Measurements from ENCODE around the gene AFG1L.

The AFG1L gene

GRCh38 chr6:108421366-108421765, 126.5 kb downstream of the AFG1L start:
- TF ChIP-seq POLR2A (IDR thresholded peaks at IDR 0.05; ENCODE audit: low read depth, low read length) (no peak), TAF1 (IDR thresholded peaks at IDR 0.05; ENCODE audit: borderline replicate concordance, low read depth, low read length) (no peak), POLR2AphosphoS5 (IDR thresholded peaks at IDR 0.05; ENCODE audit: low read depth, low read length) (no peak)
- DNase-seq (ENCODE audit: insufficient read length): no peak
- no peak for FAIRE-seq

- TF ChIP-seq TAF1 (IDR thresholded peaks at IDR 0.05; ENCODE audit: borderline replicate concordance, low read depth, low read length) (no peak), POLR2A (IDR thresholded peaks at IDR 0.05; ENCODE audit: low read depth, low read length) (no peak), POLR2AphosphoS5 (IDR thresholded peaks at IDR 0.05; ENCODE audit: low read depth, low read length) (no peak)
- FAIRE-seq (no peak), DNase-seq (ENCODE audit: insufficient read length) (no peak)
These were observed 129.3 kb downstream of the AFG1L start for GRCh38 chr6:108423982-108424705.

GRCh38 chr6:108425428-108425827, 130.6 kb downstream of the AFG1L start:
- DNase-seq (ENCODE audit: insufficient read length) (no peak), FAIRE-seq (no peak)
- TF ChIP-seq POLR2AphosphoS5 (IDR thresholded peaks at IDR 0.05; ENCODE audit: low read depth, low read length): no peak

GRCh38 chr6:108432143-108432542, 137.3 kb downstream of the AFG1L start:
- FAIRE-seq (no peak), DNase-seq (ENCODE audit: insufficient read length) (no peak)
- TF ChIP-seq POLR2AphosphoS5 (IDR thresholded peaks at IDR 0.05; ENCODE audit: low read depth, low read length) (no peak), POLR2A (IDR thresholded peaks at IDR 0.05; ENCODE audit: low read depth, low read length) (no peak), TAF1 (IDR thresholded peaks at IDR 0.05; ENCODE audit: borderline replicate concordance, low read depth, low read length) (no peak)

GRCh38 chr6:108432792-108433191, 137.9 kb downstream of the AFG1L start:
- TF ChIP-seq POLR2A (IDR thresholded peaks at IDR 0.05; ENCODE audit: low read depth, low read length): no peak
- no peak for TF ChIP-seq POLR2AphosphoS5 (IDR thresholded peaks at IDR 0.05; ENCODE audit: low read depth, low read length)
- no peak for TF ChIP-seq TAF1 (IDR thresholded peaks at IDR 0.05; ENCODE audit: borderline replicate concordance, low read depth, low read length)
- FAIRE-seq (no peak), DNase-seq (ENCODE audit: insufficient read length) (no peak)

GRCh38 chr6:108434222-108434621, 139.4 kb downstream of the AFG1L start:
- no peak for TF ChIP-seq TAF1 (IDR thresholded peaks at IDR 0.05; ENCODE audit: borderline replicate concordance, low read depth, low read length)
- TF ChIP-seq POLR2A (IDR thresholded peaks at IDR 0.05; ENCODE audit: low read depth, low read length): no peak
- no peak for TF ChIP-seq POLR2AphosphoS5 (IDR thresholded peaks at IDR 0.05; ENCODE audit: low read depth, low read length)
- DNase-seq (ENCODE audit: insufficient read length) (no peak), FAIRE-seq (no peak)

- TF ChIP-seq POLR2AphosphoS5 (IDR thresholded peaks at IDR 0.05; ENCODE audit: low read depth, low read length): no peak
- no peak for TF ChIP-seq POLR2A (IDR thresholded peaks at IDR 0.05; ENCODE audit: low read depth, low read length)
- no peak for TF ChIP-seq TAF1 (IDR thresholded peaks at IDR 0.05; ENCODE audit: borderline replicate concordance, low read depth, low read length)
- FAIRE-seq (no peak), DNase-seq (ENCODE audit: insufficient read length) (no peak)
These were observed 140.5 kb downstream of the AFG1L start for GRCh38 chr6:108435391-108435790.

- TF ChIP-seq POLR2A (IDR thresholded peaks at IDR 0.05; ENCODE audit: low read depth, low read length) (no peak), POLR2AphosphoS5 (IDR thresholded peaks at IDR 0.05; ENCODE audit: low read depth, low read length) (no peak), TAF1 (IDR thresholded peaks at IDR 0.05; ENCODE audit: borderline replicate concordance, low read depth, low read length) (no peak)
- FAIRE-seq (no peak), DNase-seq (ENCODE audit: insufficient read length) (no peak)
These were observed 141.9 kb downstream of the AFG1L start for GRCh38 chr6:108436771-108437170.

GRCh38 chr6:108437821-108438220, 143.0 kb downstream of the AFG1L start:
- FAIRE-seq (no peak), DNase-seq (ENCODE audit: insufficient read length) (no peak)
- TF ChIP-seq POLR2AphosphoS5 (IDR thresholded peaks at IDR 0.05; ENCODE audit: low read depth, low read length): no peak
- TF ChIP-seq POLR2A (IDR thresholded peaks at IDR 0.05; ENCODE audit: low read depth, low read length): no peak
- no peak for TF ChIP-seq TAF1 (IDR thresholded peaks at IDR 0.05; ENCODE audit: borderline replicate concordance, low read depth, low read length)

- DNase-seq (ENCODE audit: insufficient read length): no peak
- no peak for FAIRE-seq
- TF ChIP-seq TAF1 (IDR thresholded peaks at IDR 0.05; ENCODE audit: borderline replicate concordance, low read depth, low read length) (no peak), POLR2AphosphoS5 (IDR thresholded peaks at IDR 0.05; ENCODE audit: low read depth, low read length) (no peak), POLR2A (IDR thresholded peaks at IDR 0.05; ENCODE audit: low read depth, low read length) (no peak)
These were observed 144.1 kb downstream of the AFG1L start for GRCh38 chr6:108438918-108439317.

GRCh38 chr6:108441141-108441540, 146.3 kb downstream of the AFG1L start:
- TF ChIP-seq TAF1 (IDR thresholded peaks at IDR 0.05; ENCODE audit: borderline replicate concordance, low read depth, low read length): no peak
- no peak for TF ChIP-seq POLR2A (IDR thresholded peaks at IDR 0.05; ENCODE audit: low read depth, low read length)
- no peak for TF ChIP-seq POLR2AphosphoS5 (IDR thresholded peaks at IDR 0.05; ENCODE audit: low read depth, low read length)
- DNase-seq (ENCODE audit: insufficient read length) (no peak), FAIRE-seq (no peak)

GRCh38 chr6:108442770-108443520, 148.1 kb downstream of the AFG1L start:
- DNase-seq (ENCODE audit: insufficient read length) (no peak), FAIRE-seq (no peak)
- no peak for TF ChIP-seq POLR2AphosphoS5 (IDR thresholded peaks at IDR 0.05; ENCODE audit: low read depth, low read length)
- no peak for TF ChIP-seq POLR2A (IDR thresholded peaks at IDR 0.05; ENCODE audit: low read depth, low read length)
- no peak for TF ChIP-seq TAF1 (IDR thresholded peaks at IDR 0.05; ENCODE audit: borderline replicate concordance, low read depth, low read length)
